Endometrial microvascular endothelial cells (primary cell): ENCODE measurements around the gene MTA1. TPM values are rescaled to one million over a fixed set of nuclear protein-coding genes. Genes with fewer than 3 reads are reported as not detected.

Experiments
- in situ Hi-C: cut with HindIII; loops from 2 replicates; pipeline ENCODE4 v1.10.0; 2017; ENCODE audit warnings: low sequenced_read_pairs, low pct_unique_long_range_greater_than_20kb; ENCODE audit errors: inconsistent ontology term
- total RNA-seq: library from RNA; depleted of rRNA; stranded (reverse); fragments of >200 nt; gene quantifications from one replicate; pipeline ENCODE4 v1.2.3, GENCODE V29; 2015; ENCODE audit errors: inconsistent ontology term

MTA1 gene
- total RNA-seq, 1 donor from 2014 or later = 54.6 TPM

- in situ Hi-C loops = no loop called here
Measured at GRCh38 chr14:105498430-105499255, 79.0 kb downstream of the MTA1 start.

- in situ Hi-C loops = no loop called here
Measured at GRCh38 chr14:105499256-105500035, 79.8 kb downstream of the MTA1 start.

- in situ Hi-C loops = no loop called here
Measured at GRCh38 chr14:105500036-105500725, 80.6 kb downstream of the MTA1 start.

GRCh38 chr14:105500726-105501101 is 81.1 kb downstream of the MTA1 start:
- in situ Hi-C loops = no loop called here

GRCh38 chr14:105501504-105502291 is 82.1 kb downstream of the MTA1 start:
- in situ Hi-C loops = no loop called here

GRCh38 chr14:105502446-105503295 is 83.0 kb downstream of the MTA1 start:
- in situ Hi-C loops = no loop called here

- in situ Hi-C loops = no loop called here
Measured at GRCh38 chr14:105503296-105503640, 83.6 kb downstream of the MTA1 start.

GRCh38 chr14:105503935-105504692 is 84.5 kb downstream of the MTA1 start:
- in situ Hi-C loops = no loop called here

GRCh38 chr14:105505101-105505500 is 85.5 kb downstream of the MTA1 start:
- in situ Hi-C loops = no loop called here

GRCh38 chr14:105507247-105507646 is 87.6 kb downstream of the MTA1 start:
- in situ Hi-C loops = no loop called here

GRCh38 chr14:105508069-105508468 is 88.4 kb downstream of the MTA1 start:
- in situ Hi-C loops = no loop called here

GRCh38 chr14:105508601-105509000 is 89.0 kb downstream of the MTA1 start:
- in situ Hi-C loops = no loop called here

GRCh38 chr14:105517096-105517495 is 97.5 kb downstream of the MTA1 start:
- in situ Hi-C loops = no loop called here

- in situ Hi-C loops = no loop called here
Measured at GRCh38 chr14:105519946-105520698, 100.5 kb downstream of the MTA1 start.
